Measurements from ENCODE around the gene TEX9.

The TEX9 gene

GRCh38 chr15:56473017-56473416 is 107.8 kb downstream of the TEX9 start:
- no peak for DNase-seq (ENCODE audit: extremely low read depth, low read depth)
- H3K4me3 ChIP-seq (replicated peaks; ENCODE audit: low read depth, low read length): no peak overlapping the region
- no peak for TF ChIP-seq CTCF (IDR thresholded peaks at IDR 0.05; ENCODE audit: low read depth, low read length, missing control alignments)

GRCh38 chr15:56475351-56475750 is 110.1 kb downstream of the TEX9 start:
- no peak for TF ChIP-seq CTCF (IDR thresholded peaks at IDR 0.05; ENCODE audit: low read depth, low read length, missing control alignments)
- DNase-seq (ENCODE audit: extremely low read depth, low read depth): no peak

More at GRCh38 chr15:56475351-56475750, 110.1 kb downstream of the TEX9 start:
- H3K4me3 ChIP-seq (replicated peaks; ENCODE audit: low read depth, low read length): no peak overlapping the region
